Measurements from ENCODE around the gene TULP4.

DNA sequence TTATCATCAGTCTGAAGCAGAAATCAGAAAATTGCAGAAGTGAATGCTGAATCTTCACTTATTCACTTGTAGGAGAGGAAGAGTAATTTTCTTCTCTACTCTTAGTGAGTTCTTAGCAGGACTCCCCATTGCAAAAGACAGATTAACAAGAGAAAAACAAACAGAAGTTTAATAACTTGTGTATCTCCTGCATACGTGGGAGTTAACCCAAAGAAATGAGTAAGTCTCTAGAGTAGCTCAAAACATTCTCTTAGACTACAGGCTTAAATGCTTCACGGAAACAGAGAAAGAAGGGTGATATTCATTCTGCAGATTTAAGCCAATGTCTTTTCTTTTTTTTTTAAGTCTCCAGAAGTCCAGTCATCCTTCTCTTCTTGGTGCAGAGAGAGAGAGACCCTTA lies 149.7 kb downstream of the TULP4 start:
- TF ChIP-seq ZC3H10 (CRISPR knock-in tag; IDR thresholded peaks at IDR 0.05) = no peak
- TF ChIP-seq SNAI2 (CRISPR knock-in tag; IDR thresholded peaks at IDR 0.05) = no peak

All from SK-N-SH treated with all-trans-retinoic acid at 6 μM for 48 hours (cell line).